IMR-90 (cell line): ENCODE data around the gene CYB5A. TPM values are rescaled to one million over a fixed set of nuclear protein-coding genes. Genes with fewer than 3 reads are reported as not detected.

Source experiments
- microRNA-seq, 2 experiments: library from miRNA; stranded (forward) in 1 of 2; unstranded in 1 of 2; fragments of 10-50 nt in 1 of 2; fragments of <30 nt in 1 of 2; gene quantifications in 1 of 2; microRNA quantifications in 1 of 2; one replicate each; pipeline versions ENCODE3 to v1.1.0; 2013 to 2020; ENCODE audit not compliant: insufficient read depth in 1 of 2, insufficient read length in 1 of 2, unreplicated experiment in 1 of 2
- polyA plus RNA-seq, 3 experiments: library from polyadenylated mRNA; depleted of rRNA; stranded (reverse); fragments of >200 nt; gene quantifications; 2 replicates each; pipeline ENCODE4 v1.2.3, GENCODE V29; 2012; ENCODE audit warnings: low replicate concordance in 1 of 3
- small RNA-seq, 5 experiments: library from RNA; depleted of rRNA; stranded (forward); fragments of <200 nt; gene quantifications; one replicate each; pipeline ENCODE3, GENCODE V24; 2012
- total RNA-seq: library from RNA; depleted of rRNA; stranded (reverse); fragments of >200 nt; gene quantifications from 2 replicates; pipeline ENCODE4 v1.2.3, GENCODE V29; 2012; rRNA removed

Gene CYB5A
- total and polyA plus RNA-seq, 2 of the 4 experiments (the other 2 are of a cell fraction) = 13.4 to 47.9 TPM

Small RNA genes lying within 50 kb of the gene (microRNA-seq; reads per million reads assigned to microRNA genes)
- gene RN7SL551P (ENCODE audit: insufficient read depth, insufficient read length) = not detected

Small RNA genes lying within 50 kb of the gene (small RNA-seq; reads per million reads assigned to genes)
- 0 reads per million in 5 experiments for gene RN7SL551P

Other genes with a start within 250 kb of the CYB5A start
- 0.90 and 1.1 TPM in 2 replicates for gene FBXO15, start 144.1 kb downstream of the CYB5A start, total RNA-seq
- 1.5 and 2.0 TPM in 2 replicates for gene FBXO15, start 144.1 kb downstream of the CYB5A start, polyA plus RNA-seq (2012; rRNA removed)
- gene TIMM21, start 143.4 kb downstream of the CYB5A start, total RNA-seq = 41.9 and 42.8 TPM in 2 replicates
- gene TIMM21, start 143.4 kb downstream of the CYB5A start, polyA plus RNA-seq (2012; rRNA removed) = 41.5 and 52.7 TPM in 2 replicates
- gene C18orf63, start 23.9 kb upstream of the CYB5A start, total RNA-seq = not detected in 2 replicates
- not detected in 2 replicates for gene C18orf63, start 23.9 kb upstream of the CYB5A start, polyA plus RNA-seq (2012; rRNA removed)
- gene DIPK1C, start 165.3 kb upstream of the CYB5A start, total RNA-seq = not detected in 2 replicates
- not detected in 2 replicates for gene DIPK1C, start 165.3 kb upstream of the CYB5A start, polyA plus RNA-seq (2012; rRNA removed)
- gene CNDP2, start 204.4 kb upstream of the CYB5A start, total RNA-seq = 52.0 and 52.2 TPM in 2 replicates
- 59.7 and 67.9 TPM in 2 replicates for gene CNDP2, start 204.4 kb upstream of the CYB5A start, polyA plus RNA-seq (2012; rRNA removed)
- gene CNDP1, start 242.5 kb upstream of the CYB5A start, total RNA-seq = not detected in 2 replicates
- not detected in 2 replicates for gene CNDP1, start 242.5 kb upstream of the CYB5A start, polyA plus RNA-seq (2012; rRNA removed)